Measurements from ENCODE around the gene IGSF6.
"Not testable (repeated sequence)": the region's sequence is repeated elsewhere in the genome, so short reads cannot be mapped to it uniquely, and the experiment has no call there.

The IGSF6 gene

GRCh38 chr16:21652453-21652852 lies at the start of gene IGSF6:
TSS of gene IGSF6 (minus strand) at chr16:21652608. CDS start at chr16:21652598, 10 bp downstream.
- no peak for DNase-seq (ENCODE audit: low spot score)

- no peak for DNase-seq (ENCODE audit: low spot score)
These were observed 48.9 kb upstream of the IGSF6 start for GRCh38 chr16:21701271-21701670.

DNA sequence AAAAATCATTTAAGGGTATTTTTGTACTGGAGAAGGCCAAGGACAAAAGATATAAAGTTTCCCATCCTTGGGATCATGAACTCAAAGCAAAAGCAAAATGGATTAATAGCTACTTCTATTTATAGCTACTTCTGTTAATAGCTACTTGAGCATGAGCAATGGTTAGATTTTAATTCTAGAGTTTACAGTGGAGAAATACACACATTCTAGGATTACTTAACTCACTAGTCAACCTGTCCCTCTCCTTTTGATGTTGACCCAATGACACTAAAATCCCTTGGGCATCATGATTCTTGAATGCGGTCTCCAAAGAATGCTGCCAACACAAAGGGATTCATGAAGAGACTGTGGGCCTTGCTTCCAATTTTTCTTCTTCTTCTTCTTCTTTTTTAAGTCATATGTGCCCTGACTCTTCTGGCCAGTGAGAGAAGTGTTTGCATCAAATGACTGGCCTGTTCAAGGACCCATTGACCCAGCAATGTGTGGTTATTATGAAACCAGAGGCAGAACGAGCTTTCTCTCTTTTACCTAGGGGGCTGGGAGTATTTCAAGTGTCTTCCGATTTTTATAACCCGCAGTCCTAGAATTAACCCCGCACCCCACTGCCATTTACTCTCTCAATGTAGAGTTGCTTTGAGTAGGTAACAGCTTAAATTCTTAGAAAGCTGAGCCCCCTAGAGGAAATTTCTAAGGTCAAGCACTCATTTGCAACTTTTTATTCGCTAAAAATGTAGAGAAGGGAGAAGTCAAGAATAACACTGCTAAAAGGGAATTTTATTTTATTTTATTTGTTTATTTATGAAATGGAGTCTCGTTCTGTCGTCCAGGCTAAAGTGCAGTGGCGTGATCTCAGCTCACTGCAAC lies 46.0 kb upstream of the IGSF6 start:
- DNase-seq (ENCODE audit: low spot score) = no peak

- no peak for DNase-seq (ENCODE audit: low spot score)
These were observed 44.6 kb upstream of the IGSF6 start for GRCh38 chr16:21697032-21697431.

GRCh38 chr16:21694609-21695008 lies 42.2 kb upstream of the IGSF6 start:
- no peak for DNase-seq (ENCODE audit: low spot score)

- DNase-seq (ENCODE audit: low spot score) = not testable (repeated sequence)
These were observed 38.6 kb upstream of the IGSF6 start for GRCh38 chr16:21690967-21691366.

DNA sequence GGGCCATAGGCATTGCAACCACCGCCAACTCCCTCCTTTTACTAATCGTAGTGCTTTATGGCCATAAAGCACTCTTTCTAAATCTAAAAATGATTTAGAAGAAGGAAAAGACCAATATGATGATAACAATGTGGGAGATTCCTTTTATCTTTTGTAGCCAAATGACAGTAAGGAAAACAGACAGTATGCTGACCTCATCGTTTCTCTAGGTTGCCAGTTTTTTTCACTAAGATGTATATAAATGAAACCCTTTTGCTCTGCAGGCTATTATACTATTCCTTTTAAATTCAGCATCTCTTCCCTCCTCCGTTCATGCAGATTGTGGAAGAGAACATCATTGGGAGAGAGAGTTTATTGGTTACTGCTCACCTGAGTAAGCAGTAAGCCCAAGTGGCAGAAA lies 36.7 kb upstream of the IGSF6 start:
- no peak for DNase-seq (ENCODE audit: low spot score)

GRCh38 chr16:21685034-21685455 lies 32.6 kb upstream of the IGSF6 start:
- DNase-seq (ENCODE audit: low spot score) = peak; percentile 31

- no peak for DNase-seq (ENCODE audit: low spot score)
These were observed 31.8 kb upstream of the IGSF6 start for GRCh38 chr16:21684199-21684598.

- DNase-seq (ENCODE audit: low spot score) = no peak
These were observed 30.8 kb upstream of the IGSF6 start for GRCh38 chr16:21683184-21683583.

GRCh38 chr16:21680714-21681113 lies 28.3 kb upstream of the IGSF6 start:
- not testable (repeated sequence) for DNase-seq (ENCODE audit: low spot score)

- not testable (repeated sequence) for DNase-seq (ENCODE audit: low spot score)
These were observed 22.0 kb upstream of the IGSF6 start for GRCh38 chr16:21674456-21674855.

DNA sequence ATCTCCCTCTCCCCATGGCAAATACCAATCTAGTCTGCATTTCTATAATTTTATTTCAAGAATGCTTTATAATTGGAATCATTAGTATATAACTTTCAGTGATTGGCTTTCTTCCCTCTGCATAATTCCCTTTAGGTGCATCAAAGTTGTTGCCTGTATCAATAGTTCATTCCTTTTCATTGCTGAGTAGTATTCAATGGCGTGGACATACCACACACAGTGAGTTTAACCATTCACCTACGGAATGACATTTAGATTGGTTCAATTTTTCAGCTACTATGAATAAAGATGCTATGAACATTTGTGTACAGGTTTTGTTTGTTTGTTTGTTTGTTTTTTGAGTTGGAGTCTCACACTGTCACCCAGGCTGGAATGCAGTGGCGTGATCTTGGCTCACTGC lies 21.1 kb upstream of the IGSF6 start:
- no peak for DNase-seq (ENCODE audit: low spot score)

DNA sequence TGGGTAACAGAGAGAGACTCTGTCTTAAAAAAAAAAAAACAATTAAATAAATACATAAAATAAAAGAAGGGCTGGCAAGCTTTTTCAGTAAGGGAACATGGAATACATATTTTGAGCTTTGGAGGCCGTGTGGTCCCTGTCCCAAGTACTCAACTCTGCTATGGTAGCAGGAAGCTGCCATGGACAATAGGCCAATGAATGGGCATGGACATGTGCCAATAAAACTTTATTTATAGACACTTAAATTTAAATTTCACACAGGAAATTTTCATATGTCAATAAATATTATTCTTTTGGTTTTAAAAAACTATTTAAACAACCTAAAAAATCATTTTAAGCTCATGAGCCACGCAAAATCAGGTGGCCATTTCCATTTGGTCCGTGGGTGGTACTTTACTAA lies 15.2 kb upstream of the IGSF6 start:
- DNase-seq (ENCODE audit: low spot score) = no peak

DNA sequence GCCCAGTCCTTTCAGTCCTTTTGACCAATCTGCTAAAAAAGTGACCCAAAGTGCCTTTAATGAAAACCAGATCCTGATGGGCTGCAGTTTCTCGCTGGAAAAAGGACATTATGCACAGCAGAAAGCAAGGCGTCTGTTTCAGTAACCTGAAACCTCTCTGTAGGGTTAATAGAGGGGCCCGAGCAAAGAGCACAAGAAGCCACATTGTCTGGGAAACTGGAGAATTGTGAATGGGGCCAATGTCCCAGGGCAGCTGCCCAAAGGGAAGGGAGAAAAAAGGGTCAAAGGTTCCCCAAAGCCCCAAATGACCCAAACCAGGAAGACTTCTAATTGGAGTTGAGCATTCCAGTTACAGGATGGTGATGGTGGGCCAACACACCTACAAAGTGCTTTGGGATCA lies 14.4 kb upstream of the IGSF6 start:
- peak; percentile 58 for DNase-seq (ENCODE audit: low spot score)

GRCh38 chr16:21664801-21665492 lies 12.5 kb upstream of the IGSF6 start:
- DNase-seq (ENCODE audit: low spot score) = no peak

DNA sequence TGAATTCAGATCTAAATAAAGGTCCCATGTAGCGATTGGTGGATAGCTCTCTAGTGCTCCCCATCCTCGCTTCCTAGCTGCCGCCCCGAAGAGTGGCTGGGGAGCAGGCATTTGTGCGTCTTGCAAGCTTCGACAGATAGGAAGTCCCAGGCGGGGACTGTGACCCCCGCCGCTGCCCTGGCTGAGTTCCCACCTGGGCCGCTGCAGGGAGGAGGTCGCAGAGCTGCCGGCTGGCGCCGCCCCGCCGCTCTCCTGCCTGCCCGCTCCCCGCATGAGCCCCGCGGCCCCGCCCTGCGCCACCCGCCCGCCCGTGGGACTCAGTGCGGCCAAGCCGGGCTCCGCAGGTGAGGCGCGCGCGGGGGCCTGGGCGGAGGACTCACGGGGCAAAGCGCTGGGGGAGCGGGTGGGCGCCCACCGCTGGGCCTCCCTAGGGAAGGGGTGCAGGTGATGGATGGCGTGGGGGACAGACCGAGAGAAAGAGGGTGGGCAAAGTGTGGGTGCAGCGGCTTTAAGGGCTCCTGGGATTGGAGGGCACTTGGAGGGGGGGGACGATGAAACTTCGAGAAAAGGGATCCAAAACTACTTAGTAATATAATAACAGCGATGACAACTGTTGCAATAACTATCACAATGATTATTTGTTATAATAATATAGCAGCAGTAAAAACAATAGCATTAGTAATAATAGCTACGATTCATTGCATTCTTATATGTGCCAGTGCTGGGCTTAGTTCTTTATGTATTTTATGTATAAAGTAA lies 11.7 kb upstream of the IGSF6 start, which contains the start of gene OTOA:
Gene OTOA, plus strand, starts transcription at position 80 of the 759 bp plus-strand sequence. CDS start 14,547 bp downstream, outside the sequence.
- DNase-seq (ENCODE audit: low spot score) = no peak

DNA sequence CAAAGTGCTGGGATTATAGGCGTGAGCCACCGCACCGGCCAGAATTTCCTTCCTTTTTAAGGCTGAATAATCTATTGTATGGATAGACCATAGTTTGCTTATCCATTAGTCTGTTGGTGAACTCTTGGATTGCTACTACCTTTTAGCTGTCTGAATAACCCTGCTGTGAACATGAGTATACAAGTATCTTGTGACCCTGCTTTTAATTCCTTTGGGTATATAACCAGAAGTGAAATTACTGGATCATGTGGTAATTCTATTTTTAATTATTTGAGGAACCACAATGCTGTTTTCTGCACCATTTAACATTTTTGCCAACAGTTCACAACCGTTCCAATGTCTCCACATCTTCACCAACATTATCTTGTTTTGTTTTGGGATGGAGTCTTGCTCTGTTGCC lies 6.7 kb upstream of the IGSF6 start:
- DNase-seq (ENCODE audit: low spot score) = no peak

DNA sequence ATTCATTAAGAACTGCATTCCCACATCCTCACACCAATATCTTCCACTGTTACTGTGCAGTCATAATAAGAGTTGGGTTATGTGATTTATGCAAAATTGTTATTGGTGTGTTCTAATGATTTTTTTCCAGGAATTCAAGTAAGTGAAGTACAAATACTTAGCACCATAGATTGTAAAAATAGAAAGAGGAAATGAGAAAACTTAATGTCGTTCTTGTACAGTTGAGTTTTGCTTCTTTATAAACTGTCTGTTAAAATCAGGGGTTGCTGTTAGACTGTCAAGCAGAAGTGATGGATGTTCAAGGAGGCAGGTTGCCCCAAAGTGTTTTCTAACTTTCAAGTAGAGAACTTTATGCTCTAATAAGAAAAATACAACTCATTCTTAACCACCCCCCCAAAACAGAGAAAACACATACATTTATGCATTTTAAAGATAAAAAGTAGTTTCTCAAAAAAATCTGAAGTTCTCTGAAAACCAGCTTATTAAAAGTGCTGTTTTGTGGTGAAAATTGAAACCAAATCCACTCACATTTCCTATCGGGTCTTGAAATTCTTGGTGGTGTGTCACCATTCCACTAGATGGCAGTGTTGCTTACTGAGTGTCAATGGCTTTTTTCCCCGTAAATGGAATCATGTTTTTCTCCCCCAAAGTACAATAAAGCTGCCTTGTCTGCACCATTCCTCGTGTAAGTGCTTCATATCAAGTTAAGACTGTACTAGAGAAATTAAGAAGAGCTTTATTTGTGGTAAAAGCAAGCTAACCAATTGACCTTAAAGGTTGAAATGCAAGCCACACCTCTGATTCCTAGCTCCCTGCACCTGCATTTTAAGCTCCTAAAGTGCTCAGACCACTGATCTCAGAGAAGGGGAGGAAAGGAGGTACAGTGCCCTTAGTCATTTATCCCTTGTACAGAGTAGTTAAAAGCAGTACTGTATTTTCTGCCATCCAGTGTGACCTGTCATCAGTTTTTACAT lies 4.7 kb upstream of the IGSF6 start:
- DNase-seq (ENCODE audit: low spot score) = peak; percentile 75

DNA sequence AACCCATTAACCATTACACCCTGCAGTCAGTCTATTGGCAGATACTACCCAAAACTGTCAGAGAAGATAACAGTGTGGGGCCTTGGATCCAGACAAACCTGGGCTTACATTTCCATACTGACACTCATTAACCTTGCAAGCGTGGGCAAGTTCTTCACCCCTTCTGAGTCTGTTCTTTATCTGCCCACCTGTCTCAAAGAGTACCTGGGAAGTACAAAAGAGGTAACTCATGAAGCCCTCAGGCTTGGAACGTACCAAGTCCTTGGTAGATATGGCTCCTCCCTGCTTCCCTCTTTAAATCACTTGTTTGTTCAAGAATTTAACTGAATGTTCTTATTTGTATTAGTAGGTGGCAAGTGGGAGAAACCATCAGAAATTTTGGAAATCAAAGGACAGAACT lies 2.5 kb upstream of the IGSF6 start:
- DNase-seq (ENCODE audit: low spot score) = no peak

DNA sequence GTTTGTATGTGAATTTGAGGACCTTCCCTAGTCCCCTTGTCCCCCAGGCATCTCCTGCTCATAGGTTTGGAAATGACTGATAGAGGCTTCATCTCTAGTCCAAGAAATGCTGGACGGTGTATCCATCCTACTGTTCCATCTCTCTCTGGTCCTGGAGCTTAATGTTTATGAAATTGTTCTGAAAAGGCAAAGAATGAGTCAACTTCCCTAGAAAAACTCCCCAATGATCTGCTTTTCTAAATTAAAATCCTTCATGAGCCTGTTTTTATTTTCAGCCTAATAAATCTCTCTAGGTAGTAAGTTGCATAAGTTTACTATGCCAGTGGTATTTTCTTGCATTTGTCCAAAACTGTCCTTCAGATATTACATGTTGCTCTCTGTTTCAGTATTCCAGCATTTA lies 2.1 kb upstream of the IGSF6 start:
- no peak for DNase-seq (ENCODE audit: low spot score)
